ENCODE data around the gene SF3B4.

DNA sequence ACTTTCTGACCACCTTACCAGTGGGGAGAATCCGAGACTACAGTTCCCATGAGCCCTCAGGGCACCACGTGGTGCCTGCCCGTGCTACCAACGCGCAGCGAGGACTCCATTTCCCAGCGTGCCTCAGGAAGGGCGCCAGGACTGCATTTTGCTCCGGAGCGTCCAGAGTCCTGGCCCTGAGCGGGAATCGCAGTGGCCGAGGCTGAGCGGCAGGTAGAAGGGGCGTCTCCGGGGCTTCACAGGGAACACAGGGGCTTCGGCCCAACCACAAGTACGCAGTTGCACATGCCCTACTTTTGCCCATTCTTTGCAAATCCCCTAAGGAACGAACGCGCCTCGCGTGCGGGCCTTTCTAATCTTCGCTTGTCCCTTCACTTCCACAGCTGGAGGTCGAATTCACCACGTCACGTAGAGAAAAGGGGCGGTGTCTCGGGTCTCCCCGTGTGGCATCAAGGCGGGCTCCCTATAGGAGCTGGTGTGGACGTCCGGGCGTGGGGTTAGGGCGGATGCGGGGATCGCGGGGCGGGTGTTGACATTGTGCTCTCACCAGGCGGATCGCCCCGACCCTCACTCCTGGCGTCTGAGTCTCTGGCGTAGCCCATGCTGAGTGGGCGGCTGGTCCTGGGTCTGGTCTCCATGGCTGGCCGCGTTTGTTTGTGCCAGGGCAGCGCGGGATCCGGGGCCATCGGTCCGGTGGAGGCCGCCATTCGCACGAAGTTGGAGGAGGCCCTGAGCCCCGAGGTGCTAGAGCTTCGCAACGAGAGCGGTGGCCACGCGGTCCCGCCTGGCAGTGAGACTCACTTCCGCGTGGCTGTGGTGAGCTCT is 27.9 kb downstream of the SF3B4 start, which contains the start of gene BOLA1:
- TF ChIP-seq, protein P1, sequence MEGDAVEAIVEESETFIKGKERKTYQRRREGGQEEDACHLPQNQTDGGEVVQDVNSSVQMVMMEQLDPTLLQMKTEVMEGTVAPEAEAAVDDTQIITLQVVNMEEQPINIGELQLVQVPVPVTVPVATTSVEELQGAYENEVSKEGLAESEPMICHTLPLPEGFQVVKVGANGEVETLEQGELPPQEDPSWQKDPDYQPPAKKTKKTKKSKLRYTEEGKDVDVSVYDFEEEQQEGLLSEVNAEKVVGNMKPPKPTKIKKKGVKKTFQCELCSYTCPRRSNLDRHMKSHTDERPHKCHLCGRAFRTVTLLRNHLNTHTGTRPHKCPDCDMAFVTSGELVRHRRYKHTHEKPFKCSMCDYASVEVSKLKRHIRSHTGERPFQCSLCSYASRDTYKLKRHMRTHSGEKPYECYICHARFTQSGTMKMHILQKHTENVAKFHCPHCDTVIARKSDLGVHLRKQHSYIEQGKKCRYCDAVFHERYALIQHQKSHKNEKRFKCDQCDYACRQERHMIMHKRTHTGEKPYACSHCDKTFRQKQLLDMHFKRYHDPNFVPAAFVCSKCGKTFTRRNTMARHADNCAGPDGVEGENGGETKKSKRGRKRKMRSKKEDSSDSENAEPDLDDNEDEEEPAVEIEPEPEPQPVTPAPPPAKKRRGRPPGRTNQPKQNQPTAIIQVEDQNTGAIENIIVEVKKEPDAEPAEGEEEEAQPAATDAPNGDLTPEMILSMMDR (IDR thresholded peaks at IDR 0.05) = no peak
- TF ChIP-seq TCF7L2 (IDR thresholded peaks at IDR 0.05; ENCODE audit: low read depth, low read length) (no peak), POLR2AphosphoS5 (IDR thresholded peaks at IDR 0.05; ENCODE audit: low read depth, low read length) (peak; percentile 85), SIN3A (IDR thresholded peaks at IDR 0.05; ENCODE audit: borderline replicate concordance, insufficient read depth, low read depth, low read length) (no peak)
- TF ChIP-seq, protein P2, sequence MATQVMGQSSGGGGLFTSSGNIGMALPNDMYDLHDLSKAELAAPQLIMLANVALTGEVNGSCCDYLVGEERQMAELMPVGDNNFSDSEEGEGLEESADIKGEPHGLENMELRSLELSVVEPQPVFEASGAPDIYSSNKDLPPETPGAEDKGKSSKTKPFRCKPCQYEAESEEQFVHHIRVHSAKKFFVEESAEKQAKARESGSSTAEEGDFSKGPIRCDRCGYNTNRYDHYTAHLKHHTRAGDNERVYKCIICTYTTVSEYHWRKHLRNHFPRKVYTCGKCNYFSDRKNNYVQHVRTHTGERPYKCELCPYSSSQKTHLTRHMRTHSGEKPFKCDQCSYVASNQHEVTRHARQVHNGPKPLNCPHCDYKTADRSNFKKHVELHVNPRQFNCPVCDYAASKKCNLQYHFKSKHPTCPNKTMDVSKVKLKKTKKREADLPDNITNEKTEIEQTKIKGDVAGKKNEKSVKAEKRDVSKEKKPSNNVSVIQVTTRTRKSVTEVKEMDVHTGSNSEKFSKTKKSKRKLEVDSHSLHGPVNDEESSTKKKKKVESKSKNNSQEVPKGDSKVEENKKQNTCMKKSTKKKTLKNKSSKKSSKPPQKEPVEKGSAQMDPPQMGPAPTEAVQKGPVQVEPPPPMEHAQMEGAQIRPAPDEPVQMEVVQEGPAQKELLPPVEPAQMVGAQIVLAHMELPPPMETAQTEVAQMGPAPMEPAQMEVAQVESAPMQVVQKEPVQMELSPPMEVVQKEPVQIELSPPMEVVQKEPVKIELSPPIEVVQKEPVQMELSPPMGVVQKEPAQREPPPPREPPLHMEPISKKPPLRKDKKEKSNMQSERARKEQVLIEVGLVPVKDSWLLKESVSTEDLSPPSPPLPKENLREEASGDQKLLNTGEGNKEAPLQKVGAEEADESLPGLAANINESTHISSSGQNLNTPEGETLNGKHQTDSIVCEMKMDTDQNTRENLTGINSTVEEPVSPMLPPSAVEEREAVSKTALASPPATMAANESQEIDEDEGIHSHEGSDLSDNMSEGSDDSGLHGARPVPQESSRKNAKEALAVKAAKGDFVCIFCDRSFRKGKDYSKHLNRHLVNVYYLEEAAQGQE (IDR thresholded peaks at IDR 0.05; ENCODE audit: insufficient read depth in 1 of 2, low read depth in 2 of 2, low read length in 1 of 2) = 0 out of 4 replicates have a peak, but pooled peaks of 1 of the 2 experiments have one; percentile 10
